Right ventricle myocardium inferior (tissue), 1 donor: ENCODE results near the gene NPAS3. TPM values are rescaled to one million over a fixed set of nuclear protein-coding genes. Genes with fewer than 3 reads are reported as not detected.

Experiments
- ATAC-seq: fragments of 200-7000 bp; cut with Tn5 transposase; one replicate; pipeline ENCODE4 v1.9.1; 2020; ENCODE audit warnings: mild to moderate bottlenecking, moderate library complexity
- DNase-seq: peaks from one replicate; pipeline ENCODE4 v3.0.0; 2021; ENCODE audit errors: missing footprints
- intact Hi-C: fragments of 100-400 bp; cut with DNase I; formaldehyde crosslinking; loops from one replicate; pipeline ENCODE4 v1.11.0; 2022
- total RNA-seq: library from RNA; stranded (reverse); fragmentation: NEBNext Ultra II Directional; extraction: Animal tissue kit (Norgen Biotek cat#: 25700); gene quantifications from one replicate; pipeline ENCODE4 v1.2.1, GENCODE V29; 2021
- donor health status: DM: no; HTN: yes; CAD: no; lungs with severe emphysema.

The NPAS3 gene
- total RNA-seq, 1 donor from 2014 or later: 1.9 TPM

- ATAC-seq: no peak
- no peak for DNase-seq
- intact Hi-C loops: no loop called here
These were observed 481.5 kb downstream of the NPAS3 start for GRCh38 chr14:33420051-33420627.

GRCh38 chr14:33430414-33431035, 491.8 kb downstream of the NPAS3 start:
- ATAC-seq: no peak

GRCh38 chr14:33432407-33433023, 493.8 kb downstream of the NPAS3 start:
- no peak for DNase-seq
- intact Hi-C loops: loop anchor here (10.0 kb wide), 1 partner anchor 858 kb away; no protein-coding TSS in a partner anchor
- ATAC-seq: no peak

More at GRCh38 chr14:33430414-33431035, 491.8 kb downstream of the NPAS3 start:
- intact Hi-C loops: loop anchor here (10.0 kb wide), 1 partner anchor 856 kb away; no protein-coding TSS in a partner anchor
- DNase-seq: no peak

GRCh38 chr14:33433396-33433795, 494.7 kb downstream of the NPAS3 start:
- ATAC-seq: no peak
- no peak for DNase-seq
- intact Hi-C loops: loop anchor here (10.0 kb wide), 1 partner anchor 859 kb away; no protein-coding TSS in a partner anchor

- intact Hi-C loops: loop anchor here (10.0 kb wide), 1 partner anchor 861 kb away; no protein-coding TSS in a partner anchor
- DNase-seq (no peak), ATAC-seq (no peak)
These were observed 497.4 kb downstream of the NPAS3 start for GRCh38 chr14:33435911-33436689.

GRCh38 chr14:33441633-33442032, 503.0 kb downstream of the NPAS3 start:
- DNase-seq (no peak), ATAC-seq (no peak)
- intact Hi-C loops: no loop called here

GRCh38 chr14:33444136-33444535, 505.5 kb downstream of the NPAS3 start:
- ATAC-seq (no peak), DNase-seq (no peak)
- intact Hi-C loops: no loop called here

GRCh38 chr14:33449268-33449667, 510.6 kb downstream of the NPAS3 start:
- intact Hi-C loops: no loop called here
- ATAC-seq: no peak

GRCh38 chr14:33449703-33450395, 511.2 kb downstream of the NPAS3 start:
- no peak for DNase-seq
- intact Hi-C loops: no loop called here
- ATAC-seq: no peak

More at GRCh38 chr14:33449268-33449667, 510.6 kb downstream of the NPAS3 start:
- no peak for DNase-seq

GRCh38 chr14:33450416-33450815, 511.7 kb downstream of the NPAS3 start:
- ATAC-seq (no peak), DNase-seq (no peak)
- intact Hi-C loops: no loop called here

- no peak for ATAC-seq
- intact Hi-C loops: no loop called here
- no peak for DNase-seq
These were observed 512.5 kb downstream of the NPAS3 start for GRCh38 chr14:33451211-33451610.

GRCh38 chr14:33452995-33453394, 514.3 kb downstream of the NPAS3 start:
- DNase-seq: no peak
- intact Hi-C loops: no loop called here
- no peak for ATAC-seq

GRCh38 chr14:33454022-33454595, 515.4 kb downstream of the NPAS3 start:
- ATAC-seq (no peak), DNase-seq (no peak)
- intact Hi-C loops: no loop called here

- DNase-seq (no peak), ATAC-seq (no peak)
- intact Hi-C loops: no loop called here
These were observed 516.0 kb downstream of the NPAS3 start for GRCh38 chr14:33454707-33455106.

GRCh38 chr14:33455654-33456345, 517.1 kb downstream of the NPAS3 start:
- no peak for ATAC-seq
- intact Hi-C loops: no loop called here
- no peak for DNase-seq

GRCh38 chr14:33457021-33457420, 518.3 kb downstream of the NPAS3 start:
- no peak for DNase-seq
- intact Hi-C loops: no loop called here
- ATAC-seq: no peak

GRCh38 chr14:33457617-33458016, 518.9 kb downstream of the NPAS3 start:
- intact Hi-C loops: no loop called here
- no peak for DNase-seq
- no peak for ATAC-seq

GRCh38 chr14:33460164-33460563, 521.5 kb downstream of the NPAS3 start:
- intact Hi-C loops: no loop called here
- DNase-seq (no peak), ATAC-seq (no peak)
